Trophoblast cell (in vitro differentiated cells and primary cell): ENCODE measurements around the gene GNA12.
A peak's percentile ranks its signal among the peaks of the same experiment; 100 is the strongest.

Experiments used
- DNase-seq, 2 donors: peaks; one replicate each; pipeline ENCODE4 v3.0.0-alpha.2; 2016
- H2AFZ ChIP-seq: 2 replicates; pipeline ENCODE4 v1.6.1; 2013; ENCODE audit warnings: low read length, moderate library complexity, mild to moderate bottlenecking; ENCODE audit not compliant: insufficient read depth, poor library complexity
- H2AK5ac ChIP-seq: 2 replicates; pipeline ENCODE4 v1.6.1; 2013; ENCODE audit warnings: mild to moderate bottlenecking, low read length
- H2BK120ac ChIP-seq: 2 replicates; pipeline ENCODE4 v1.6.1; 2013; ENCODE audit warnings: low read length, mild to moderate bottlenecking, moderate library complexity; ENCODE audit not compliant: insufficient read depth, poor library complexity
- H2BK12ac ChIP-seq: 2 replicates; pipeline ENCODE4 v1.6.1; 2013; ENCODE audit warnings: mild to moderate bottlenecking, low read length, moderate library complexity
- H2BK5ac ChIP-seq: 2 replicates; pipeline ENCODE4 v1.6.1; 2013; ENCODE audit warnings: low read length, low read depth, moderate library complexity, mild to moderate bottlenecking; ENCODE audit not compliant: poor library complexity
- H3K14ac ChIP-seq: 2 replicates; pipeline ENCODE4 v1.6.1; 2013; ENCODE audit warnings: mild to moderate bottlenecking, low read length
- H3K18ac ChIP-seq: 2 replicates; pipeline ENCODE4 v1.6.1; 2013; ENCODE audit warnings: mild to moderate bottlenecking, low read length
- H3K23ac ChIP-seq: 2 replicates; pipeline ENCODE4 v1.6.1; 2013; ENCODE audit warnings: low read length
- H3K27ac ChIP-seq: 2 replicates; pipeline ENCODE4 v1.5.1; 2013; ENCODE audit warnings: low read depth, mild to moderate bottlenecking, inconsistent platforms, low read length, moderate library complexity
- H3K27me3 ChIP-seq: 2 replicates; pipeline ENCODE4 v1.6.1; 2013; ENCODE audit warnings: inconsistent platforms, mild to moderate bottlenecking, low read length, moderate library complexity; ENCODE audit not compliant: insufficient read depth
- H3K36me3 ChIP-seq, 2 experiments: 1 replicate in 1 of 2; 2 replicates in 1 of 2; pipeline ENCODE4 v1.6.1; 2013; ENCODE audit warnings: low read length in 2 of 2, mild to moderate bottlenecking in 2 of 2, moderate library complexity in 1 of 2; ENCODE audit not compliant: insufficient read depth in 2 of 2, control insufficient read depth in 1 of 2
- H3K4ac ChIP-seq: 2 replicates; pipeline ENCODE4 v1.6.1; 2013; ENCODE audit warnings: low read depth, mild to moderate bottlenecking, low read length, moderate library complexity
- H3K4me1 ChIP-seq, 2 experiments: 1 replicate in 1 of 2; 2 replicates in 1 of 2; pipeline ENCODE4 v1.6.1; 2013; ENCODE audit warnings: low read length in 2 of 2, mild to moderate bottlenecking in 2 of 2, moderate library complexity in 1 of 2; ENCODE audit not compliant: insufficient read depth in 2 of 2, control insufficient read depth in 1 of 2
- H3K4me2 ChIP-seq: 2 replicates; pipeline ENCODE4 v1.6.1; 2013; ENCODE audit warnings: inconsistent platforms, mild to moderate bottlenecking, low read length, moderate library complexity
- H3K4me3 ChIP-seq: 2 replicates; pipeline ENCODE4 v1.5.1; 2013; ENCODE audit warnings: mild to moderate bottlenecking, low read depth, low read length, inconsistent platforms
- H3K79me1 ChIP-seq: one replicate; pipeline ENCODE4 v1.6.1; 2013; ENCODE audit warnings: low read length
- H3K79me2 ChIP-seq: 2 replicates; pipeline ENCODE4 v1.6.1; 2013; ENCODE audit warnings: low read length, mild to moderate bottlenecking; ENCODE audit not compliant: control insufficient read depth, insufficient read depth, poor library complexity
- H3K9ac ChIP-seq: 2 replicates; pipeline ENCODE4 v1.6.1; 2013; ENCODE audit warnings: mild to moderate bottlenecking, low read length
- H3K9me3 ChIP-seq: 2 replicates; pipeline ENCODE4 v1.6.1; 2013; ENCODE audit warnings: low read depth, mild to moderate bottlenecking, control low read depth, inconsistent platforms, low read length; ENCODE audit not compliant: insufficient read depth
- H4K12ac ChIP-seq: 2 replicates; pipeline ENCODE4 v1.6.1; 2013; ENCODE audit warnings: low read depth, mild to moderate bottlenecking, low read length, moderate library complexity
- H4K8ac ChIP-seq: 2 replicates; pipeline ENCODE4 v1.6.1; 2013; ENCODE audit warnings: low read depth, mild to moderate bottlenecking, low read length, moderate library complexity
- H4K91ac ChIP-seq: one replicate; pipeline ENCODE4 v1.6.1; 2013; ENCODE audit warnings: low read depth, mild to moderate bottlenecking, low read length, moderate library complexity
- WGBS: extraction: QIAGEN DNeasy Blood & Tissue Kit; methylation state at CpG from one replicate; pipeline ENCODE4 v1.1.7; 2013; ENCODE audit warnings: missing lambda C conversion rate; ENCODE audit not compliant: insufficient read length, insufficient coverage; ENCODE audit errors: extremely low coverage; 5-methylcytosine and 5-hydroxymethylcytosine counted together

Gene GNA12

DNA sequence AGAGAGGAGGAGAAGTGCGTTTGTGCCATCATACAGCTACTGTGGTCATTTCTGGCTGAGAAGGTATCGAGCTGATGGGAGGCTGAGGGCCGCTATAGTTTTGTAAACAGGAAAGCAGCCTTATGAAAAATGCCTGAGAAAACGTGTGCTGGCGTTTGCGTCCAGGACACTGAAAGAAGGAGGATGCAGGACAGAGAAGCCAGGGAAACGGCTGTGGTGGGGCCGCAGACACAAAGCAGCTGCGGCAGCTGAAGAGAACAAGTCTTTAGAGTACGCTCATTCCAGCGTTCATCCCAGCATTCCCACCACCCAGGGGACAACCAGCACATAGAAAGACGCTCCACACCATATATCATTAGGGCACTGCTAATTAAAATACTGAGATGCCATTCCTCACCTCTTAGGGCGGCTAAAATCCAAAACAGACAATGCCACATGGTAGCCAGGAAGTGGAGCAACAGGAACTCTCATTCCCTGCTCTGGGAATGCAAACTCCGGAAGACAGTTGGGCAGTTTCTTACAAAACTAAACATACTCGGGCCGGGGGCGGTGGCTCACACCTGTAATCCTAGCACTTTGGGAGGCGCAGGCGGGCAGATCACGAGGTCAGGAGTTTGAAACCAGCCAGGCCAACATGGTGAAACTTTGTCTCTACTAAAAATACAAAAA, 18.4 kb downstream of the GNA12 start:
- Histone ChIP-seq H3K4me1 (peaks cover 50 to 62% of the 10 kb centered on the region in 2 experiments), H3K9ac (no peak overlapping the region), H3K23ac (no peak overlapping the region), H3K4ac (peak overlapping the region; percentile 89), H3K4me2 (no peak overlapping the region), H3K9me3 (no peaks in the 10 kb centered on the region), H2BK120ac (peak overlapping the region; percentile 21), H3K79me2 (peaks cover 44% of the 10 kb centered on the region), H2AFZ (no peak overlapping the region), H2BK12ac (peak overlapping the region; percentile 13), H4K91ac (peak overlapping the region; percentile 50), H2BK5ac (no peak overlapping the region), H4K8ac (peak overlapping the region; percentile 36), H3K27ac (peak overlapping the region; percentile 59), H3K36me3 (peaks cover 0 to 6% of the 10 kb centered on the region in 2 experiments), H3K27me3 (no peaks in the 10 kb centered on the region), H4K12ac (no peak overlapping the region), H3K14ac (no peak overlapping the region), H3K4me3 (no peak overlapping the region), H3K18ac (peak overlapping the region; percentile 22), H2AK5ac (peak overlapping the region; percentile 51), H3K79me1 (peaks cover 55% of the 10 kb centered on the region)
- no CpG with 5 or more reads among the region's 20 CpGs for WGBS
- peak in 1 of 2 donors; percentile 24 for DNase-seq

DNA sequence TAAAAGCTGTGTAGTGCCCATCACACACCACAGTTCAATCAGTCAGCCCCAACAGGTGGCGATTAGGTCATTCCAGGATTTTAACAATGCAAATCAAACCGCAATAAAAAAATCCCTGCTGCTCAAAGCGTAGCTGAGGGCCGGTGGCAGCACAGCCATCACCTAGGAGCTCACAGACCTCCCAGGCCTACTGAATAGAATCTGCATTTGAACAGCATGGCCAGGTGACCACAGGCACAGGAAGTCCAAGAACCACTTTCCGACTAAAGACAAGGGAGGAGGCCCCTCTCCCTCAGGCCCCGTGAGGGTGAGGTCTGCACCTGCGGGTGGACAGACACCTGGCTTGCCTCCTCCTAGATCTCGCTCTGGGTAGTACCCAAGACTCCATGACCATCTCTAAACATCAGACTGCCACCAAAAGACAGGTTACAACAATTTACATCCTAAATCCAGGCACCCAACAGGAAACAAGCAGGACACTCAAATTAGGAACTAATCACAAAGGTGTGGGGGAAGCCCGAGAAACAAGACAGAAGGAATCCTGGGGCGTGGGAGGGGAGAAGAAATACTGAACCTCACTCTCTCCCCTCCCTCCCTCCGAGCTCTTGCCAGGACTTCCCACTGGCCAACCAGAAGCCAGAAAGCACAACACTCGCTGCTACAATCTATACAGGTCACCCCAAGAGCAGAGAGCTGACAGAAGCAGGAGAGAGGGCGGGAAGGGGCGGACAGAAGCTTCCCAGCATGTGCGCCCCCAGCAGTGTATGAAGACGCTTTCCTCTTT, 19.2 kb downstream of the GNA12 start:
- DNase-seq = no peak
- Histone ChIP-seq H4K8ac (peak overlapping the region; percentile 72), H3K27ac (peak overlapping the region; percentile 59), H3K18ac (peak overlapping the region; percentile 22), H4K91ac (peak overlapping the region; percentile 56), H3K4me3 (no peak overlapping the region), H3K79me2 (peaks cover 40% of the 10 kb centered on the region), H3K27me3 (no peaks in the 10 kb centered on the region), H3K79me1 (peaks cover 49% of the 10 kb centered on the region), H3K14ac (no peak overlapping the region), H3K9ac (no peak overlapping the region), H2AK5ac (no peak overlapping the region), H3K4ac (peak overlapping the region; percentile 89), H3K4me2 (no peak overlapping the region), H3K23ac (no peak overlapping the region), H2BK120ac (no peak overlapping the region), H3K9me3 (no peaks in the 10 kb centered on the region), H2AFZ (no peak overlapping the region), H2BK5ac (peak overlapping the region; percentile 22), H3K36me3 (peaks cover 0 to 6% of the 10 kb centered on the region in 2 experiments), H4K12ac (peak overlapping the region; percentile 9), H3K4me1 (peaks cover 45 to 61% of the 10 kb centered on the region in 2 experiments), H2BK12ac (no peak overlapping the region)
- no CpG with 5 or more reads among the region's 16 CpGs for WGBS

GRCh38 chr7:2824026-2824677, 20.0 kb downstream of the GNA12 start:
- no CpG with 5 or more reads among the region's 16 CpGs for WGBS
- Histone ChIP-seq H3K23ac (no peak overlapping the region), H2BK120ac (no peak overlapping the region), H3K4me1 (peaks cover 45 to 60% of the 10 kb centered on the region in 2 experiments), H3K4me2 (no peak overlapping the region), H3K79me2 (peaks cover 42% of the 10 kb centered on the region), H3K18ac (peak overlapping the region; percentile 78), H3K9me3 (no peaks in the 10 kb centered on the region), H2AK5ac (peak overlapping the region; percentile 76), H4K8ac (peak overlapping the region; percentile 72), H3K36me3 (peaks cover 0 to 8% of the 10 kb centered on the region in 2 experiments), H3K4ac (peak overlapping the region; percentile 89), H2BK5ac (no peak overlapping the region), H3K27ac (peak overlapping the region; percentile 59), H3K4me3 (no peak overlapping the region), H4K91ac (peak overlapping the region; percentile 56), H4K12ac (peak overlapping the region; percentile 51), H2BK12ac (peak overlapping the region; percentile 63), H3K14ac (peak overlapping the region; percentile 59), H3K27me3 (no peaks in the 10 kb centered on the region), H3K9ac (no peak overlapping the region), H3K79me1 (peaks cover 47% of the 10 kb centered on the region), H2AFZ (peak overlapping the region; percentile 13)
- DNase-seq = no peak

DNA sequence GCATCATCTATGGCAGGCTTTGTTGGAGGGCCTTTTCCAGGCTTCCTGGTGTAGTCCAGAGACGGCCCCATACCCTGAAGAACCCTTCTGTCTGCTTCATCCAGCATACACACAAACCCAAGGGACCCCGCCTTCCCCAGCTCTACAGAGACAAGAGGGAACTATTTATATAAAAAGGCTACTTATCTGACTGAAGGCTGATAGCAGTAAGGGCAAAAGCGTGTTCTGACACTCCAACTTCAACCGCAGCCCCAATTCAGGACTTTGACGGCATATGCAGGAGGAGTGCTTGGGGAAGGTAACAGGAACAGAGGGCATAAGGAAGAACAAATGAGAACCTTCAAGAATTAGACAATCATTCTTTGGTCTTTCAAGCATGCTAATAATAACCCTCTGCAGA, 21.0 kb downstream of the GNA12 start:
- H3K4ac ChIP-seq = peak overlapping the region; percentile 82
- peak overlapping the region; percentile 95 for H3K27ac ChIP-seq
- peak overlapping the region; percentile 70 for H2BK5ac ChIP-seq
- peak overlapping the region; percentile 48 for H3K18ac ChIP-seq
- H3K23ac ChIP-seq = no peak overlapping the region
- no peak overlapping the region for H4K8ac ChIP-seq
- peaks cover 53 to 62% of the 10 kb centered on the region in 2 experiments for H3K4me1 ChIP-seq
- H2AK5ac ChIP-seq = no peak overlapping the region
- DNase-seq = no peak
- H3K4me2 ChIP-seq = no peak overlapping the region
- H3K27me3 ChIP-seq = no peaks in the 10 kb centered on the region
- H3K79me2 ChIP-seq = peaks cover 48% of the 10 kb centered on the region
- H3K9me3 ChIP-seq = no peaks in the 10 kb centered on the region
- no peak overlapping the region for H4K91ac ChIP-seq
- H3K14ac ChIP-seq = peak overlapping the region; percentile 40
- no peak overlapping the region for H4K12ac ChIP-seq
- no peak overlapping the region for H3K9ac ChIP-seq
- H2BK12ac ChIP-seq = peak overlapping the region; percentile 66
- peaks cover 50% of the 10 kb centered on the region for H3K79me1 ChIP-seq
- H2BK120ac ChIP-seq = peak overlapping the region; percentile 8
- H2AFZ ChIP-seq = no peak overlapping the region
- H3K4me3 ChIP-seq = no peak overlapping the region
- H3K36me3 ChIP-seq = peaks cover 0 to 9% of the 10 kb centered on the region in 2 experiments
- WGBS = no CpG with 5 or more reads among the region's 5 CpGs
